Ureter (tissue), 1 donor: ENCODE data around the gene PGA4. TPM values are rescaled to one million over a fixed set of nuclear protein-coding genes. Genes with fewer than 3 reads are reported as not detected.
A peak's percentile ranks its signal among the peaks of the same experiment; 100 is the strongest.
"Not testable (repeated sequence)": the region's sequence is repeated elsewhere in the genome, so short reads cannot be mapped to it uniquely, and the experiment has no call there.

Experiments
- DNase-seq: peaks from one replicate; pipeline ENCODE4 v3.0.0-alpha.2; 2020; ENCODE audit warnings: low spot score
- total RNA-seq: library from RNA; stranded (reverse); gene quantifications from one replicate; pipeline ENCODE4 v1.2.4, GENCODE V29; 2023
- donor health status: DM: yes; HTN: yes; CAD: no.

PGA4 gene
- not detected for total RNA-seq

DNA sequence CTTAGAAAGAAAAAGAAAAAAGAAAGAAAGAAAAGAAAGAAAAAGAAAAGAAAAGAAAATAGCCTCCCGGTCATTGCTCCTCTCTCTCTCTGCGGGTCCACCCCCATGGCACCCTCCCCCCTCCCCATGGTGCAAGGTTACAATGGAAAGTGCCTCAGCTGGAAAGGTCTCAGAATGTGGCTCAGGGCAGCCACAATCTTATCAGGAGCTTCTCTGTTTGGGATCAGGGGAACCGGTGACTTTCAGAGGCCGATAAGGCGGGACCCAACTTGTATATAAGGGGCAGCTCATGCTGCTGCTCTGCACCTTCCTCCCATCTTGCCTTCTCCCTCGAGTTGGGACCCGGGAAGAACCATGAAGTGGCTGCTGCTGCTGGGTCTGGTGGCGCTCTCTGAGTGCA is at the start of gene PGA4:
Gene PGA4 (plus strand): TSS at position 301 of the 400 bp plus-strand sequence. CDS start 54 bp downstream, at position 355.
- DNase-seq, result not testable (repeated sequence)

- no peak for DNase-seq
Measured at GRCh38 chr11:61172356-61172755, 49.8 kb upstream of the PGA4 start.

DNA sequence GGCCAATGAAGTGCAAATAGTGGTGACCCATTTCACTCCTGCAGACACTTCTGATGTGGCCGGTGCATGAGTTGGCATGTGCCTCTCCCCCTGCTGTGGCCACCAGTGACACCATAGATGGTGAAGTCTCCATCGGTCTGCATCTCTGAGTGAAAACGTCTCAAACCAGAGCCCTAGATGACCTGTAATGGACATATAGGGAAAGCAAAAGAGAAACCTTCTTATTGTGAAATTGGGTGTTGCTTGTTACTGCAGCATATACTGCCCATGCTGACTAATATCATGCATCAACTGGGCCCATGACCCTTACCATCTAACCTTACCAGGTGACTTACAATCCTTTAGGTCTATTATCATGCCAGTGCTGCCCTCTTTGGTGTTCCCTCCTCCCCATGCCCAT is 49.3 kb upstream of the PGA4 start:
- DNase-seq, result no peak

DNA sequence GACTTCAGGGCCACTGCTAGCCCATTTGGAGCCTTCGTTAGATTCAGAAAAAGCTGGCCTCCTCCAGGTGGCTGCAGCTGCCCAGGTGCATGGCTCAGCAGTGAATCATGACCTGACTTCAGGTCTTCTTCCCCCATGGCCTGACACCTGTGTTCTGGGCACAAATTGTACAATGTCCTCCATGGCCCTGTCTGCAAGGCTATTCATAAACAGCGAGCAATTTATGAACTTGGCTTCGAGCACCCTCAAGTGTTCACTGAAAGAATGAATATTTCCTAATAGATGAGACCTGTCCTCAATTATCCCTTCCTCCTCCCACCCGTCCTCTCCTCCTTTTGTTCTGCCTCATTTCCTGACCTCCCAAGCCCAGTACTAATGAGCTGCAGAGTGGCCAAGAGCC is 48.7 kb upstream of the PGA4 start:
- no peak for DNase-seq

- DNase-seq, result no peak
Measured at GRCh38 chr11:61174273-61174672, 47.9 kb upstream of the PGA4 start.

- DNase-seq, result no peak
Measured at GRCh38 chr11:61174949-61175348, 47.2 kb upstream of the PGA4 start.

GRCh38 chr11:61176446-61176845 is 45.7 kb upstream of the PGA4 start:
- no peak for DNase-seq

DNA sequence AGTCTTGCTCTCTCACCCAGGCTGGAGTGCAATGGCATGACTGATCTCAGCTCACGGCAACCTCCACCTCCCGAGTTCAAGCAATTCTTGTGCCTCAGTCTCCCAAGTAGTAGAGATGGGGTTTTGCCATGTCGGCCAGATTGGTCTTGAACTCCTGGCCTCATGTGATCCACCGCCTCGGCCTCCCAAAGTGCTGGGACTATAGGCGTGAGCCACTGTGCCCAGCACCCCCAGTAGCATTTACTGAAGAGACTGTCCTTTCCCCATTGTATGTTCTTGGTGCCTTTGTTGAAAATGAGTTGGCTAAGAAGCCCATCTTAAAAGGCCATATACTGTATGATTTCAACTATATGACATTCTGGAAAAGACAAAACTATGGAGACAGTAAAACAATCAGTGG is 41.9 kb upstream of the PGA4 start:
- not testable (repeated sequence) for DNase-seq

- no peak for DNase-seq
Measured at GRCh38 chr11:61181489-61181888, 40.7 kb upstream of the PGA4 start.

- no peak for DNase-seq
Measured at GRCh38 chr11:61183645-61184044, 38.5 kb upstream of the PGA4 start.

DNA sequence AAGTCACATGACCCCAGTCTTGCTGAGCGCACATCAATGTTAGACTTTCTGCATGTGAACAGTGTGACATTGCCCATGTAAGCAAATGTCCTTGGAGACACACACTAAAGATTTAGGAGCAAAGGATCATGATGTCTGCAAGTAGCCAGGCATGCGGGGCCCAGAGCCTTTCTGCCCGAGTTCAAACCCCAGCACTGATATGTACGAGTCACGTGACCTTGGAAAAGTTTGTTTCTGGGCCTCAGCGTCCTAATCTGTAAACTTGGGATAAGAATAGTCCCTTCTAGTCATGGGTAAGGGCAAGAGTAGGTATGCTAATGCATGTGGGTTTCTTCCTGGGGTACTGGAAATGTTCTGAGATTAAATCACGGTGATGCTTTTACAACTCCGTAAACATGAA is 35.6 kb upstream of the PGA4 start:
- DNase-seq, result no peak

GRCh38 chr11:61187505-61188130 is 34.5 kb upstream of the PGA4 start:
- peak; percentile 68 for DNase-seq

- DNase-seq, result no peak
Measured at GRCh38 chr11:61189933-61190332, 32.2 kb upstream of the PGA4 start.

GRCh38 chr11:61193596-61193995 is 28.6 kb upstream of the PGA4 start:
- DNase-seq, result no peak

DNA sequence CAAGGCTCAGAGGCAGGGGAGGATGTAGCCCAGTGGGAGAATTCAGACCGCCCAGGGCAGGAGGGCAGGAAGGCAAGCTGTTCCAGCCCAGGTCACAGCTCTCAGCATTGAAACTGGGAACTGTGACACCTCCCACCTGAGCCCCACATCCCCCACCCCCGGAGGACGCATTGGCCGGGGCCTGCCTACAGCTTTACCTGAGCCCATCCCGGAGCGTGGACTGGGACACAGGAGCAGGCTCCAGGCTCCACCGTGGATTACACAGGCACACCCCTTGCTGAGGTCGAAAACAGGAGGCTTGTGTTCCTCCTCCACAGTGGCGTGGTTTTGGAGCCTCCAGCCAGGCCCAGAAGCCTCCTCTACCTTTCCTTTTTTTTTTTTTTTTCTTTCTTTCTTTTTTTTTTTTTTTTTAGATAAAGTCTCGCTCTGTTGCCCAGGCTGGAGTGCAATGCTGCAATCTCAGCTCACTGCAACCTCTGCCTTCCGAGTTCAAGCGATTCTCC is 27.9 kb upstream of the PGA4 start:
- no peak for DNase-seq

GRCh38 chr11:61194981-61195695 is 27.0 kb upstream of the PGA4 start:
- no peak for DNase-seq

GRCh38 chr11:61195719-61196118 is 26.4 kb upstream of the PGA4 start:
- DNase-seq, result no peak

GRCh38 chr11:61198361-61198760 is 23.8 kb upstream of the PGA4 start:
- DNase-seq, result no peak

GRCh38 chr11:61198948-61199523 is 23.1 kb upstream of the PGA4 start:
- no peak for DNase-seq

- no peak for DNase-seq
Measured at GRCh38 chr11:61201476-61201875, 20.7 kb upstream of the PGA4 start.

- not testable (repeated sequence) for DNase-seq
Measured at GRCh38 chr11:61202950-61203746, 19.0 kb upstream of the PGA4 start, which contains the start of gene PGA3. Gene PGA3, plus strand, starts transcription at chr11:61203515. Its CDS starts 50 bp downstream, at chr11:61203565.

DNA sequence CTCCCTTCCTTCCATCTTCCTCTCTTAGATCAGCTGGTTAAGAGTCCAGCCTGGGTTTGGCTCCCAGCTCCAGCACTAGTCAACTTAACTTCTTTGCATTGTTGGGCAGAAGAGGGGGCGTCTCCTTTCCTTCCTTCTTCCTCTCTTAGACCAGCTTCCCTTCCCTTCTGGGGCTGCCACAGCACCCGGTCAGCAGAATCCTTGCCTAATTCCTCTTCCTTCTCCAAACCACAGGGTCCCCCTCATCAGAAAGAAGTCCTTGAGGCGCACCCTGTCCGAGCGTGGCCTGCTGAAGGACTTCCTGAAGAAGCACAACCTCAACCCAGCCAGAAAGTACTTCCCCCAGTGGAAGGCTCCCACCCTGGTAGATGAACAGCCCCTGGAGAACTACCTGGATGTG is 18.3 kb upstream of the PGA4 start:
- not testable (repeated sequence) for DNase-seq
